ENCODE data around the gene ARFGAP3. TPM values are rescaled to one million over a fixed set of nuclear protein-coding genes. Genes with fewer than 3 reads are reported as not detected.
A peak's percentile ranks its signal among the peaks of the same experiment; 100 is the strongest.

Gene ARFGAP3
- 30.0 and 34.3 TPM in 2 replicates for total RNA-seq (2021)
- Bru-seq, nascent RNA: percentile 73 among the genes with signal in this experiment
- percentile 70 among the genes with signal in this experiment for BruChase-seq, experiment 1, labeled RNA remaining after a 2-hour chase
- BruChase-seq, experiment 2, labeled RNA remaining after a 6-hour chase: percentile 73 among the genes with signal in this experiment
- long read RNA-seq, transcript ARFGAP3-201 (16 exons, 2,857 nt): major isoform, 92 of 109 reads
- long read RNA-seq, partial matches to known transcripts: 9 of 109 reads
- long read RNA-seq, other reads (novel, unspliced or antisense): 8 of 109 reads

DNA sequence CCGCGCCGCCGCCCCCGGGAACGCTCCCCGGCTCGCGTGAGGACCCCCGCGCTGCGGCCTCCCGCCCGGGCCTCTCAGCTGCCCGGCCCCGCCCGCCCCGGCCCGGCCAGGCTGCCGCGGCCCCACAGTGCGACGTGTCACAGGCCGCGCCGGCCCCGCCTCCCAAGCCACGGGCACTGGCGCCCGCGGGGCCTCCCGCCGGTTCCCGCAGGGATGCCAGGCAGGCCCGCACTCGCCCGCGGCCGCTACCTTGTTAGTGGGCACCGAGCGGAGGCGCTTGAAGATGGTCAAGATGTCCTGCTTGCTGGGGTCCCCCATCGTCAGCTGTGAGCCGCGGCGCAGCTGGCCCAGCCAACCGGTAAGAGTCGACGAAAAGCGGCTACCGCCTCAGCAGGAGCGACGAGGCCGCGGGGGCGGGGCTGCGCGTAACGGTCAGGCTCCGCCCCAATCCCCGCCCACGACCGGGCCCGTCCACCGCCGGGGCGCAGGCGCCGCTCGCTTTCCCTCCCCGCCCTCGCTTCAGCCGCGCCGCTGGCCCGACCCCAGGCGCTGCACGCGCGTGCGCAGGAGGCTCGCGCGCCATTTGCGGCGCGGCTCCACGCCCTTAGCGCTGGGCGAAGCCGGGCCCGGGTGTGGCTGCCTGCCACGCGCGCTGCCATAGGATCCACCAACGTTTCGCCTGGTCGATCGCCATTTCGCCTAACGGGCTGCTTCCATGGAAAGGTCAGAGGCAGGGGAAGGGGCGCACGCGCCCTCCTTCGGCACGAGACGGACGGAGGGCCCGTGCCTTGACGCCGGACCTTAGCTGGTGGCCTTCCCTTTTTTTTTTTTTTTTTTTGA lies at the start of gene ARFGAP3:
Gene ARFGAP3, minus strand, starts transcription at position 409 of the 840 bp plus-strand sequence. Its CDS starts 91 bp downstream, at position 318.
- no peak for TF ChIP-seq EZH2 (IDR thresholded peaks at IDR 0.05; ENCODE audit: borderline replicate concordance, low read depth, low read length, poor library complexity, severe bottlenecking)
- TF ChIP-seq, protein P1, sequence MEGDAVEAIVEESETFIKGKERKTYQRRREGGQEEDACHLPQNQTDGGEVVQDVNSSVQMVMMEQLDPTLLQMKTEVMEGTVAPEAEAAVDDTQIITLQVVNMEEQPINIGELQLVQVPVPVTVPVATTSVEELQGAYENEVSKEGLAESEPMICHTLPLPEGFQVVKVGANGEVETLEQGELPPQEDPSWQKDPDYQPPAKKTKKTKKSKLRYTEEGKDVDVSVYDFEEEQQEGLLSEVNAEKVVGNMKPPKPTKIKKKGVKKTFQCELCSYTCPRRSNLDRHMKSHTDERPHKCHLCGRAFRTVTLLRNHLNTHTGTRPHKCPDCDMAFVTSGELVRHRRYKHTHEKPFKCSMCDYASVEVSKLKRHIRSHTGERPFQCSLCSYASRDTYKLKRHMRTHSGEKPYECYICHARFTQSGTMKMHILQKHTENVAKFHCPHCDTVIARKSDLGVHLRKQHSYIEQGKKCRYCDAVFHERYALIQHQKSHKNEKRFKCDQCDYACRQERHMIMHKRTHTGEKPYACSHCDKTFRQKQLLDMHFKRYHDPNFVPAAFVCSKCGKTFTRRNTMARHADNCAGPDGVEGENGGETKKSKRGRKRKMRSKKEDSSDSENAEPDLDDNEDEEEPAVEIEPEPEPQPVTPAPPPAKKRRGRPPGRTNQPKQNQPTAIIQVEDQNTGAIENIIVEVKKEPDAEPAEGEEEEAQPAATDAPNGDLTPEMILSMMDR (conservative IDR thresholded peaks at IDR 0.05; ENCODE audit: low read depth, low read length): no peak
- no TSS peak for BruUV-seq (replicated peaks)
- intact Hi-C loops (cut with micrococcal nuclease; ENCODE audit: unreplicated experiment): no loop called here
- no peaks in the 10 kb centered on the region for H3K9me3 ChIP-seq (ENCODE audit: low read depth, low read length, poor library complexity, severe bottlenecking)
- DNase-seq (ENCODE audit: low spot score): peak; percentile 94
- H3K27me3 ChIP-seq (replicated peaks; ENCODE audit: insufficient read depth, low read depth, low read length, poor library complexity): no peaks in the 10 kb centered on the region
- H3K4me3 ChIP-seq (ENCODE audit: low read depth, low read length, poor library complexity, severe bottlenecking): peak within 1 kb of the TSS; percentile 64
- H3K27ac ChIP-seq (ENCODE audit: low read depth, low read length, poor library complexity, severe bottlenecking): peak within 1 kb of the TSS; percentile 75
- CTCF ChIA-PET: no interaction called here
- peaks cover 25% of the 10 kb centered on the region for H3K4me1 ChIP-seq (ENCODE audit: insufficient read depth, low read length, poor library complexity, severe bottlenecking)
- POLR2A ChIA-PET (ENCODE audit: low non-redundant PET): interaction anchor here (1.1 kb wide), 1 partner anchor 78 kb away, joined by 9 read pairs; no protein-coding TSS in a partner anchor
- H3K36me3 ChIP-seq (ENCODE audit: insufficient read depth, low read length, poor library complexity, severe bottlenecking): no peaks in the 10 kb centered on the region

- H3K4me1 ChIP-seq (ENCODE audit: insufficient read depth, low read length, poor library complexity, severe bottlenecking): peaks cover 5% of the 10 kb centered on the region
- no peaks in the 10 kb centered on the region for H3K36me3 ChIP-seq (ENCODE audit: insufficient read depth, low read length, poor library complexity, severe bottlenecking)
- ChIA-PET CTCF (no interaction called here), POLR2A (ENCODE audit: low non-redundant PET) (no interaction called here)
- TF ChIP-seq, protein P1 (conservative IDR thresholded peaks at IDR 0.05; ENCODE audit: low read depth, low read length): no peak
- TF ChIP-seq EZH2 (IDR thresholded peaks at IDR 0.05; ENCODE audit: borderline replicate concordance, low read depth, low read length, poor library complexity, severe bottlenecking): no peak
- H3K9me3 ChIP-seq (ENCODE audit: low read depth, low read length, poor library complexity, severe bottlenecking): no peaks in the 10 kb centered on the region
- intact Hi-C loops (cut with micrococcal nuclease; ENCODE audit: unreplicated experiment): no loop called here
- no TSS peak for BruUV-seq (replicated peaks)
- no peaks in the 10 kb centered on the region for H3K27me3 ChIP-seq (replicated peaks; ENCODE audit: insufficient read depth, low read depth, low read length, poor library complexity)
- H3K27ac ChIP-seq (ENCODE audit: low read depth, low read length, poor library complexity, severe bottlenecking): no peak overlapping the region
- DNase-seq (ENCODE audit: low spot score): no peak
- no peak overlapping the region for H3K4me3 ChIP-seq (ENCODE audit: low read depth, low read length, poor library complexity, severe bottlenecking)
Observed at GRCh38 chr22:42905702-42906183, 48.7 kb upstream of the ARFGAP3 start.

- no peaks in the 10 kb centered on the region for H3K27me3 ChIP-seq (replicated peaks; ENCODE audit: insufficient read depth, low read depth, low read length, poor library complexity)
- H3K9me3 ChIP-seq (ENCODE audit: low read depth, low read length, poor library complexity, severe bottlenecking): no peaks in the 10 kb centered on the region
- H3K4me1 ChIP-seq (ENCODE audit: insufficient read depth, low read length, poor library complexity, severe bottlenecking): no peaks in the 10 kb centered on the region
- H3K4me3 ChIP-seq (ENCODE audit: low read depth, low read length, poor library complexity, severe bottlenecking): no peak overlapping the region
- no peaks in the 10 kb centered on the region for H3K36me3 ChIP-seq (ENCODE audit: insufficient read depth, low read length, poor library complexity, severe bottlenecking)
- ChIA-PET CTCF (no interaction called here), POLR2A (ENCODE audit: low non-redundant PET) (no interaction called here)
- BruUV-seq (replicated peaks): no TSS peak
- TF ChIP-seq EZH2 (IDR thresholded peaks at IDR 0.05; ENCODE audit: borderline replicate concordance, low read depth, low read length, poor library complexity, severe bottlenecking): no peak
- TF ChIP-seq, protein P1 (conservative IDR thresholded peaks at IDR 0.05; ENCODE audit: low read depth, low read length): no peak
- intact Hi-C loops (cut with micrococcal nuclease; ENCODE audit: unreplicated experiment): no loop called here
- DNase-seq (ENCODE audit: low spot score): no peak
- H3K27ac ChIP-seq (ENCODE audit: low read depth, low read length, poor library complexity, severe bottlenecking): no peak overlapping the region
Observed at GRCh38 chr22:42905217-42905616, 48.1 kb upstream of the ARFGAP3 start.
